GM18909 (cell line): ENCODE measurements around the gene RRH.

ENCODE experiments used
- ATAC-seq: cut with Tn5 transposase; IDR thresholded peaks from one replicate; pipeline ENCODE4 v1.9.1; 2021; ENCODE audit warnings: mild to moderate bottlenecking; ENCODE audit not compliant: unreplicated experiment, poor library complexity

Gene RRH

DNA sequence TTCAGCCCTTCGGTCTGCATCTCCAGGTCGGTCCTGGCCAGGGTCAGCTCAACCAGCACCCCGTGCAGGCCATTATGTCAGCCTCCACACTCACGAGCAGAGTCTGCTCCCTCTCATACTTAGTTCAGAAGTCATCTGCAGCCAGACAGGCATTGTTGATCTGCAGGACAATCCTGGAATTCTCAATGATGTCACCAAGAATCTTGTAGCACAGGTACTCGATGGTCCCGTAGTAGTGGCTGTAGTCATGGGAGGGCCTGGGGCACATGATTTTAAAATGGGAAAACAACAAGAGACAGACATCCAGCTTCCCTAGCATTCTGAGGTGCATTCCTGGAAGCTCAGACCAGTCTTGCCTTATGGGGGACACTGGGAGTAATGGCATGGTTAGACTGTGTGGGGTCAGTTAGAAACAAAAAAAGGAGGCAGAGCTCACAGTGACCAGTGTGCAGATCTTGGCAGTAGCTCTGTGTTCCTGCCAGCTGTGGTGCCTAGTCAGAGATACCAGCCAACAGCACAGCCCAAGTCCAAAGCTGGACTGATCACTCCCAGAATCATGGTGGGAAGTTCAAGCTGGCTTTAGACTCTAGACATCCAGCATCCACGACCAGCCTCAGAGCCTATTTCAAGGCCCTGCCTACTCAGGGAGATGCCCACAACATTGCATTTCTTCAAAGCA lies 52.0 kb downstream of the RRH start:
- no peak for ATAC-seq

DNA sequence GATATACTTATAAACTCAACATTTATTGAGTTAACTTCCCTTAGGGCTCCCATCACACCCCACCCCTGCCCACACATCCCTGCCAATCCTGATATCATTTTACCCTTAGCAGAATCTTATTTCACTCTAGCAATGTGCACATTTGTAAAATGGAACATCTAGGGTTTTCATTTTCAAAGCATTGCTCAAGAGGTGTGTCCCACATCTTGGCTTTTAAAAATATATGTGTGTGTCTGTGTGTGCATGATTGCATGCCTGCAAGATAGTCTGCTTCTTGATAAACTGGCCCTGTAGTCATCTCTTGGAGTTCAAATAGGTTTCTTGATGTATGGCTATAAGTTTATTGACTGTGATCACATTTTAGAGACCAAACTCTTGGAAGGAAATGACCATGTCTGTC lies 58.5 kb downstream of the RRH start:
- ATAC-seq, result no peak

DNA sequence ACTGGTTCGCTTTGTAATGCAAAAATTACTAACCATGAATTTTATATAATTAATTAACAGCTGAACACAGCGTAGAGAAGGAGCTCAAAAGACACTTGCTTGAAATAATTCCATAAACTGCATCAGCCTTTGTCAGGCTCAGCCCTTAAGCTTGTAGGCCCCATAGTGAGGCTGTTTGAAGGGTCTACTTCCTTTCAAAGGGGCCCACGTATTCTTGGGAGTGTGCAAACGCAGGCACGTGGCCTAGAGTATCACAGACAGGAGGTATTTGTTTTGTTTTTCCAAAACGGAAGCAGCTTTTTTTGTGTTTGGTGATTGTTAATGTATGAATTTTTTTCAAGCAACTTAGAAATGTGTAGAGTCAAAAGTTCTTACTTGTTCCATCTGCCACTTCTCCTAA lies 59.3 kb downstream of the RRH start:
- no peak for ATAC-seq

DNA sequence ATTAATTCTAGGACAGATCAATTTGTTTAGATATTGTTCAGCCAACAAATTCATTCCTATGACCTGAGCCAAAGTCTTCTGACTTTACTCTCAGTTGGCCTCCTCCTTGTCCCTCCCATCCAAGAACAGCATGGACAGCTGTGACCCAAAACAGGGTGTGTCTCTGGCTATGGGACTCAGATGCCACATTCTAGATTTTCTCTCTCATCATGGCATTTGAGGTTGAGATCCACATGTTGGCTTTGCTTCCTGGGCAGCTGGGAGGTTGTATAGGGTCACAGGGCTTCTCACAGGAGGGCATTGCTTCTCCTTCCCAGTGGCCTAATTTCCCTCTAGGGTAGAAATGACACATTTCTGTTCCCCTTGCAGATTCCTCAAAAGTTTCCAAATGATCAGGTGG lies 62.3 kb downstream of the RRH start:
- ATAC-seq, result no peak
